Measurements from ENCODE around the gene SRC.

GRCh38 chr20:37441023-37441422 lies 95.1 kb downstream of the SRC start:
- TF ChIP-seq GATA2 (IDR thresholded peaks at IDR 0.05; ENCODE audit: low read depth, low read length) (no peak), GATA3 (IDR thresholded peaks at IDR 0.05; ENCODE audit: low read depth, low read length) (no peak)

Data from SH-SY5Y (cell line).